ENCODE results near the gene NXPE4.
"Not testable (repeated sequence)": the region's sequence is repeated elsewhere in the genome, so short reads cannot be mapped to it uniquely, and the experiment has no call there.

NXPE4 gene

DNA sequence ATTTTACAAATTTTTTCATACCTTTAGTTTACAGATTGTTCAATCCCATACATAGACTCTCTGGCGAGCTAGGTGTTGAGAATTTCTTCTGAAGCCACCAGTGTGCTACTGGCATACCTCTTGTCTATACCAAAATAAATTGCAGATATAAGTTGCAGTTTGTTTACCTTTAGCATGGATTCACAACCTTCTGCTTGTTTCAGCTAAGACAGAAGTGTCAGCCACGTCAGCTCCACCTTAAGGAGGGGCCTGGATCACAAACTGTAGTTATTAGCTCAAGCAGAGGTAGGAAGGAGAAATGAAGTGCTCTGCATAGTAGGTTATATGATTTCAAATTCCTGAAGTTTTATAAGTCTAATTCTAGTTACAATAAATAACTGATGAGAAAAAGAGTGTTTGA is at the start of gene NXPE4:
Gene NXPE4 (minus strand): TSS at position 216 of the 400 bp plus-strand sequence. CDS start 1,027 bp downstream, outside the sequence.
- no peak for DNase-seq

GRCh38 chr11:114639440-114639839 is 43.9 kb upstream of the NXPE4 start:
- DNase-seq, result not testable (repeated sequence)

DNA sequence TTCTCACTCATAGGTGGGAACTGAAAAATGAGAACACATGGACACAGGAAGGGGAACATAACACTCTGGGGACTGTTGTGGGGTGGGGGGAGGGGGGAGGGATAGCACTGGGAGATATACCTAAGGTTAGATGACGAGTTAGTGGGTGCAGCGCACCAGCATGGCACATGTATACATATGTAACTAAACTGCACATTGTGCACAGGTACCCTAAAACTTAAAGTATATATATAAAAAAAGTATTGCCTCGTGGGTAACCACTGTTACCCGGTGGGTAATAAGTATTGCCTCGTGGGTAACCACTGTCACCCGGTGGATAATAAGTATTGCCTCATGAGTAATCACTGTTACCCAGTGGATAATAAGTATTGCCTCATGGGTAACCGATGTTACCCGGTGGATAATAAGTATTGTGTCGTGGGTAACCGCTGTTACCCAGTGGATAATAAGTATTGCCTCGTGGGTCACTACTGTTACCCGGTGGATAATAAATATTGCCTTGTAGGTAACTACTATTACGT is 35.9 kb upstream of the NXPE4 start:
- peak; percentile 9 for DNase-seq

DNA sequence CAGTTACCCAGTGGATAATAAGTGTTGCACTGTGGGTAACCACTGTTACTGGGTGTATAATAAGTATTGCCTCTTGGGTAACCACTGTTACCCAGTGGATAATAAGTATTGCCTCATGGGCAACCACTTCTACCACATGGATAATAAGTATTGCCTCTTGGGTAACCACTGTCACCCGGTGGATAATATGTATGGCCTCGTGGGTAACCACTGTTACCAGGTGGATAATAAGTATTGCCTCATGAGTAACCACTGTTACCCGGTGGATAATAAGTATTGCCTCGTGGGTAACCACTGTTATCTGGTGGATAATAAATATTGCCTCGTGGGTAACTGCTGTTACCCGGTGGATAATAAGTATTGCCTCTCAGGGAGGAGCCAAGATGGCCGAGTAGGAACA is 29.7 kb upstream of the NXPE4 start:
- DNase-seq, result no peak

GRCh38 chr11:114624455-114625207 is 29.0 kb upstream of the NXPE4 start:
- no peak for DNase-seq

GRCh38 chr11:114623720-114624119 is 28.1 kb upstream of the NXPE4 start:
- no peak for DNase-seq

DNA sequence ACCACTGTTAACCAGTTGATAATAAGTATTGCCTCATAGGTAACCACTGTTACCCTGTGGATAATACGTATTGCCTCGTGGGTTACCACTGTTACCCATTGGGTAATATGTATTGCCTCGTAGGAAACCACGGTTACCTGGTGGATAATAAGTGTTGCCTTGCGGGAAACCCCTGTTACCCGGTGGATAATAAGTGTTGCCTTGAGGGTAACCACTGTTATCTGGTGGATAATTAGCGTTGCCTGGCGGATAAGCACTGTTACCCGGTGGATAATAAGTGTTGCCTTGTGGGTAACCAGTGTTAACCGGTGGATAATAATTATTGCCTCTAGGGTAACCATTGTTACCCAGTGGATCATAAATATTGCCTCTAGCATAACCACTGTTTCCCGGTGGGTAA is 27.3 kb upstream of the NXPE4 start:
- no peak for DNase-seq

DNA sequence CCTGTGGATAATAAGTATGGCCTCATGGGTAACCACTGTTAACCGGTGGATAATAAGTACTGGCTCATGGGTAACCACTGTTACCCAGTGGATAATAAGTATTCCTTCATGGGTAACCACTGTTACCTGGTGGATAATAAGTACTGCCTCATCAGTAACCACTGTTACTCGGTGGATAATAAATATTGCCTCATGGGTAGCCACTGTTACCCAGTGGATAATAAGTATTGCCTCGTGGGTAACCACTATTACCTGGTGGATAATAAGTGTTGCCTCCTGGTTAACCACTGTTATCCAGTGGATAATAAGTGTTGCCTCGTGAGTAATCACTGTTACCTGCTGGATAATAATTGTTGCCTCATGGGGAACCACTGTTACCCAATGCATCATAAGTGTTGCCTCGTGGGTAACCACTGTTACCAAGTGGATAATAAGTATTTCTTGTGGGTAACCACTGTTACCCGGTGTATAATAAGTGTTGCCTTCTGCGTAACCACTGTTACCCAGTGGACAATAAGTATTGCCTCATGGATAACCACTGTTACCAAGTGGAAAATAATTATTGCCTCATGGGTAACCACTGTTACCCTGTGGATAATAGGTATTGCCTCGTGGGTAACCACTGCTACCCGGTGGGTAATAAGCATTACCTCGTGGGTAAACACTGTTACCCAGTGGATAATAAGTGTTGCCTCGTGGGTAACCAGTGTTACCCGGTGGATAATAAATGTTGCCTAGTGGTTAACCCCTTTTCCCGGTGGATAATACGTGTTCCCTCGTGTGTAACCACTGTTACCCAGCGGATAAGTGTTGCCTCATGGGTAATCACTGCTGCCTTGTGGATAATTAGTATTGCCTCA is 26.6 kb upstream of the NXPE4 start:
- DNase-seq, result no peak

DNA sequence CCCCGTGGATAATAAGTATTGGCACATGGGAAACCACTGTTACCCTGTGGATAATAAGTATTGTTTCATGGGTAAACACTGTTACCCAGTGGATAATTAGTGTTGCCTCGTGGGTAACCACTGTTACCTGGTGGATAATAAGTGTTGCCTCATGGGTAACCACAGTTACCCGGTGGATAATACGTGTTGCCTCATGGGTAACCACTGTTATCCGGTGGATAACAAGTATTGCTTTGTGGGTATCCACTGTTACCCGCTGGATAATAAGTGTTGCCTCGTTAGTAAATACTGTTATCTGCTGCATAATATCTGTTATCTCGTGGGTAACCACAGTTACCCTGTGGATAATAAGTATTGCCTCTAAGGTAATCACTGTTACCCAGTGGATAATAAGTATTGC is 25.5 kb upstream of the NXPE4 start:
- no peak for DNase-seq

GRCh38 chr11:114619659-114620173 is 24.1 kb upstream of the NXPE4 start:
- no peak for DNase-seq

DNA sequence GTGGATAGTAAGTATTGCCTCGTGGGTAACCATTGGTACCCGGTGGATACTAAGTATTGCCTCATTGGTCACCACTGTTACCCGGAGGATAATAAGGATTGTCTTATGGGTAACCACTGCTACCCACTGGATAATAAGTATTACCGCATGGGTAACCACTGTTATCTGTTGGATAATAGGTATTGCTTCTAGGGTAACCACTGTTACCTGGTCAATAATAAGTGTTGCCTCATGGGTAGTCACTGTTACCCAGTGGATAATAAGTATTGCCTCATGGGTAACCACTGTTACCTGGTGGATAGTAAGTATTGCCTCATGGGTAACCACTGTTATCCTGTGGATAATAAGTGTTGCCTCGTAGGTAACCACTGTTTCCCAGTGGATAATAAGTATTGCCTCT is 22.6 kb upstream of the NXPE4 start:
- DNase-seq, result no peak

- no peak for DNase-seq
Measured at GRCh38 chr11:114617157-114618124, 21.9 kb upstream of the NXPE4 start.

- no peak for DNase-seq
Measured at GRCh38 chr11:114616516-114616915, 20.9 kb upstream of the NXPE4 start.

- DNase-seq, result no peak
Measured at GRCh38 chr11:114615448-114616361, 20.1 kb upstream of the NXPE4 start.

GRCh38 chr11:114614127-114614720 is 18.6 kb upstream of the NXPE4 start:
- DNase-seq, result no peak

GRCh38 chr11:114613094-114613493 is 17.5 kb upstream of the NXPE4 start:
- DNase-seq, result not testable (repeated sequence)

DNA sequence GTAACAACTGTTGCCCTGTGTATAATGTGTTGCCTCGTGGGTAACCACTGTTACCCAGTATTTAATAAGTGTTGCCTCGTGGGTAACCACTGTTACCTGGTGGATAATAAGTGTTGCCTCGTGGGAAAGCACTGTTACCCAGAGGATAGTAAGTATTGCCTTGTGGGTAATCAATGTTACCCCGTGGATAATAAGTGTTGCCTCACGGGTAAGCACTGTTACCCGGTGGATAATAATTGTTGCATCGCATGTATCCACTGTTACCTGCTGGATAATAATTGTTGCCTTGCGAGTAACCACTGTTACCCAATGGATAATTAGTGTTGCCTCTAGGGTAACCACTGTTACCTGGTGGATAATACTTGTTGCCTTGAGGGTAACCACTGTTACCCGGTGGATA is 17.1 kb upstream of the NXPE4 start:
- no peak for DNase-seq

GRCh38 chr11:114612199-114612598 is 16.6 kb upstream of the NXPE4 start:
- not testable (repeated sequence) for DNase-seq

DNA sequence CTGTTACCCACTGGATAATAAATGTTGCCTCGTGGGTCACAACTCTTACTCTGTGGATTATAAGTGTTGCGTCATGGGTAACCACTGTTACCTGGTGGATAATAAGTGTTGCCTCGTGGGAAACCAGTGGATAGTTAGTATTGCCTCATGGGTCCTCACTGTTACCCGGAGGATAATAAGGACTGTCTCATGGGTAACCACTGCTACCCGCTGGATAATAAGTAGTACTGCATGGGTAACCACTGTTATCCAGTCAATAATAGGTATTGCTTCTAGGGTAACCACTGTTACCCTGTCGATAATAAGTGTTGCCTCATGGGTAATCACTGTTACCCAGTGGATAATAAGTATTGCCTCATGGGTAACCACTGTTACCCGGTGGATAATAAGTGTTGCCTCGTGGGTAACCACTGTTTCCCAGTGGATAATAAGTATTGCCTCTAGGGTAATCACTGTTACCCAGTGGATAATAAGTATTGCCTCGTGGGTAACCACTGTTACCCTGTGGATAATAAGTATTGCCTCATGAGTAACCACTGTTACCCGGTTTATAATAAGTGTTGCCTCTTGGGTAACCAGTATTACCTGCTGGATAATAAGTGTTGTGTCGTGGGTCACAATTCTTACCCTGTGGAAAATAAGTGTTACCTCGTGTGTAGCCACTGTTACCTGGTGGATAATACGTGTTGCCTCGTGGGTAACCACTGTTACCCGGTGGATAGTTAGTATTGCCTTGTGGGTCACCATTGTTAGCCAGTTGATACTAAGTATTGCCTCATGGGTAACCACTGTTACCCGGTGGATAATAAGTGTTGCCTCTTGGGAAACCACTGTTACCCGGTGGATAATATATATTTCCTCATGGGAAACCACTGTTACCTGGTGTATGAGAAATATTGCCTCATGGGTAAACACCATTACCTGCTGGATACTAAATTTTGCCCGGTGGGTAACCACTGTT is 15.7 kb upstream of the NXPE4 start:
- DNase-seq, result no peak

- no peak for DNase-seq
Measured at GRCh38 chr11:114610550-114610949, 15.0 kb upstream of the NXPE4 start.

Measured in hematopoietic multipotent progenitor cell treated with erythropoietin and hydrocortisone succinate and interleukin-3 and kit ligand, for 8 days (in vitro differentiated cells).